ENCODE results near the gene ANKS4B. TPM values are rescaled to one million over a fixed set of nuclear protein-coding genes. Genes with fewer than 3 reads are reported as not detected.

The ANKS4B gene
- total and polyA plus RNA-seq, 2 donors from 2014 or later: 1.4 to 9.7 TPM

- Histone ChIP-seq H3K4me1 (ENCODE audit: control insufficient read depth in 2 of 3, insufficient read depth in 2 of 3, low read depth in 1 of 3, low read length in 3 of 3) (peaks cover 0 to 4% (median 3%) of the 10 kb centered on the region in 3 donors), H3K27me3 (ENCODE audit: control insufficient read depth, insufficient read depth, low read length) (peaks cover 2% of the 10 kb centered on the region), H3K9me3 (ENCODE audit: control insufficient read depth in 2 of 3, insufficient read depth in 1 of 3, low read length in 3 of 3) (no peaks in the 10 kb centered on the region), H3K9ac (ENCODE audit: low read length in 3 of 3) (no peak overlapping the region), H3K27ac (ENCODE audit: low read depth in 2 of 2, low read length in 2 of 2) (no peak overlapping the region), H3K4me3 (ENCODE audit: low read length in 3 of 3) (no peak overlapping the region), H3K36me3 (ENCODE audit: control insufficient read depth in 2 of 3, insufficient read depth in 3 of 3, low read length in 3 of 3) (no peaks in the 10 kb centered on the region)
- no peak for TF ChIP-seq CTCF (IDR thresholded peaks at IDR 0.05; ENCODE audit: borderline replicate concordance, extremely low read depth, insufficient read depth)
- FAIRE-seq: no peak
- intact Hi-C loops (cut with DNase I): no loop called here
- no peak for DNase-seq
Observed at GRCh38 chr16:21279501-21279900, 46.0 kb downstream of the ANKS4B start.

- DNase-seq: no peak
- Histone ChIP-seq H3K9ac (ENCODE audit: low read length in 3 of 3) (no peak overlapping the region), H3K4me1 (ENCODE audit: control insufficient read depth in 2 of 3, insufficient read depth in 2 of 3, low read depth in 1 of 3, low read length in 3 of 3) (peaks cover 0 to 4% (median 3%) of the 10 kb centered on the region in 3 donors), H3K9me3 (ENCODE audit: control insufficient read depth in 2 of 3, insufficient read depth in 1 of 3, low read length in 3 of 3) (no peaks in the 10 kb centered on the region), H3K27me3 (ENCODE audit: control insufficient read depth, insufficient read depth, low read length) (peaks cover 2% of the 10 kb centered on the region), H3K4me3 (ENCODE audit: low read length in 3 of 3) (no peak overlapping the region), H3K36me3 (ENCODE audit: control insufficient read depth in 2 of 3, insufficient read depth in 3 of 3, low read length in 3 of 3) (no peaks in the 10 kb centered on the region), H3K27ac (ENCODE audit: low read depth in 2 of 2, low read length in 2 of 2) (no peak overlapping the region)
- FAIRE-seq: no peak
- TF ChIP-seq CTCF (IDR thresholded peaks at IDR 0.05; ENCODE audit: borderline replicate concordance, extremely low read depth, insufficient read depth): no peak
- intact Hi-C loops (cut with DNase I): no loop called here
Observed at GRCh38 chr16:21281698-21282389, 48.3 kb downstream of the ANKS4B start.

DNA sequence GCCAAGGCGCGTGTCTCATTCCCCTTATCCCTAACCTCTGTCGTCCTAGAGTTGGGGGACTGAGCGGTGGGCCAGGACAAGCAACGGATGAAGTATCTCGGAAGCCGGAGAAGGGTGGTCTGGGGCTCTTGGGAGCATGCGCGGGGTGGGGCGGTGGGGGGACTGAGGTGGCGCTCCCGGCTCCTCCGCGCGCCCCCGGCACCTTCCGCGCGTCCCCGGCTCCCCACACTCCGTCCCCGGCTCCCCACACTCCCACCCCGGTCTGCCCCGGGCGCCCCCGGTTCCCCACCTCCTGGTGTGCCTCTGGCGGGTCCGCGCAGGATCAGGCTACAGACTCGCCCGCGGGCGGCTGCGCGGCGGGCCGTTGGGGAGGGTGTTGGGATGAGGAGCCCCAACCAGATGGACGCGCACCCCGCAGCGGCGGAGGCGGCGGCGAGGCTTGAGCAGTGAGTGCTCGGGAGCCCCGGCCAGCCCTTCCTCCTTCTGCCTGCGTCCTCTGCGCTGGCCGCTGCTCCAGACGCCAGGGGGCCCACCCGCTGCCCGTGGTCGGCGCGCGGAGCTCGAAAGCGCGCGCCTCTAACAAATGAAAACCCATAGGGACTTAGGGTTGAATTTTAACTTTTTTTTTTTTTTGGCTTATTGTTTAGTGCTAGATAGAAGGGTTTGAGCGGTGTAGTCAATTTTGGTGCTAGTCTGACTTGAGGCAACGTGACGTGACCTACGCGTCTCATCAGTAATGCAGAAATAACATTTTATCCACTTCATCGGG is 50.2 kb downstream of the ANKS4B start:
- peak overlapping the region in 1 of 3 donors; percentile 4 for H3K9ac ChIP-seq (ENCODE audit: low read length in 3 of 3)
- intact Hi-C loops (cut with DNase I): no loop called here
- H3K27ac ChIP-seq (ENCODE audit: low read depth in 2 of 2, low read length in 2 of 2): no peak overlapping the region
- H3K36me3 ChIP-seq (ENCODE audit: control insufficient read depth in 2 of 3, insufficient read depth in 3 of 3, low read length in 3 of 3): no peaks in the 10 kb centered on the region
- H3K9me3 ChIP-seq (ENCODE audit: control insufficient read depth in 2 of 3, insufficient read depth in 1 of 3, low read length in 3 of 3): no peaks in the 10 kb centered on the region
- H3K27me3 ChIP-seq (ENCODE audit: control insufficient read depth, insufficient read depth, low read length): no peaks in the 10 kb centered on the region
- no peak for FAIRE-seq
- no peaks in the 10 kb centered on the region for H3K4me1 ChIP-seq (ENCODE audit: control insufficient read depth in 2 of 3, insufficient read depth in 2 of 3, low read depth in 1 of 3, low read length in 3 of 3)
- peak in 4 of 5 donors; percentile 78 to 86 (median 83) for DNase-seq
- peak overlapping the region in 2 of 3 donors; percentile 45 to 57 for H3K4me3 ChIP-seq (ENCODE audit: low read length in 3 of 3)
- TF ChIP-seq CTCF (IDR thresholded peaks at IDR 0.05; ENCODE audit: borderline replicate concordance, extremely low read depth, insufficient read depth): no peak
